Activated CD4-positive, alpha-beta T cell treated with anti-CD3 and anti-CD28 coated beads, Interleukin-10, Interleukin-2, amounts not matched to agents 100 ng/mL and 50 ng/mL, durations not matched to agents 16 hours and 8 hours (primary cell): Measurements from ENCODE around the gene ABCA13.

Experiments used
- DNase-seq: peaks from one replicate; pipeline ENCODE4 v3.0.0-alpha.2; 2020

ABCA13 gene

DNA sequence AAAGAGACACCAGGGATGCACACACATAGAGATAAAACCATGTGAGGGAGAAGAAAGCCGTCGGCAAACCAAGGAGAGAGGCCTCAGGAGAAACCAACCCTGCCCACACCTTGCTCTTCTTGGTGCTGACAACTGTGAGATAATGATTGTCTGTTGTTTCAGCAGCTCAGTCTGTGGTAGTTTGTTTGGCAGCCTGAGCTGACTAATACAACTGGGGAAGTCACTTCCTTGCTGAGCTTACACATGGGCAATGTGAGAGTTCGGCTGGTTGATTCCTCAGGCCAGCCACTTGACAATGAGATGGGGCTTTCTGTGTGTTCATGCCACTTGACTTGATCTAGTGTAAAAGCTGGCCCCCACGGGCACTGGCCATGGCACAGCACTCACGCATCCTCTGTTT, 271.8 kb downstream of the ABCA13 start:
- DNase-seq = no peak

GRCh38 chr7:48446721-48447120, 275.5 kb downstream of the ABCA13 start:
- DNase-seq = no peak

GRCh38 chr7:48452218-48452617, 281.0 kb downstream of the ABCA13 start:
- DNase-seq = no peak

DNA sequence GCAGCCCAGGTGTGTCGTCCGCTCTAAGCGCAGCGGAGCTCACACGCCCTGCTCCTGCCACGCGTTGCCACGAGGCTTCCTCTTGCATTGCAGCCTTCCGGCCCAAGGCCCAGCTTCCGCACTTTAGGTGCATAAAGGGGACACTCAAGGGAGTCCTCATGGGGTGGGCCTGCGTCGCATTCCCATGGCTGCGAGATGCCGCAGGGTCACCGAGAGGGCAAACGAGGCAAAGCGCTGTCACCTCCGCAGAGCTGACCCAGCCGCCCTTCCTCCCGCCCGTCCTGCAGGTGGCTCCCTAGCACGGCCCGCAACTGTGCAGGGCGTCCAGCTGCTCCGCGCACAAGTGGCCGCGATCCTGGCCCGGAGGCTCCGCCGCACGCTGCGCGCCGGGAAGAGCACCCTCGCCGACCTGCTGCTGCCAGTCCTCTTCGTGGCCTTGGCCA, 283.5 kb downstream of the ABCA13 start:
- DNase-seq = no peak

DNA sequence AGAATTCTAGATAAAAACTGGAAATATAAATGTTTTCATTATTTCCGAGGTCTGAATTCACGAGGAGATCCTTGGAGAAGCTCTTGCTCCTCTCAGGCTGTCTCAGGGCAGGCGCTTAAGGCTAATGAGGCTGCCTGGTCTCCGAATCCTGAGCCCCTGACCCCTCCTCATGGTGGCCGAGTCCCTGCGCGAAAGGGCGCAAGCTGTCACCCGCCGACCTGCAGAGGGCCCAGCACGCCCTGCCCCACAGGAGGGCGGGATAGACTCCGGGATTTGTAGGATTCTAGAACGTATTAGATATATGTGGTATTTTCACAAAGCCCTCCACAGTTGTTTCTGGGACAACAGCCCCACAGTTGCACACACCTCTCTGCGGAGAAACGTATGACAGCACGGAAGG, 284.1 kb downstream of the ABCA13 start:
- DNase-seq = no peak

- DNase-seq = no peak
Observed at GRCh38 chr7:48458701-48459524, 287.7 kb downstream of the ABCA13 start.

- no peak for DNase-seq
Observed at GRCh38 chr7:48466713-48467112, 295.5 kb downstream of the ABCA13 start.

DNA sequence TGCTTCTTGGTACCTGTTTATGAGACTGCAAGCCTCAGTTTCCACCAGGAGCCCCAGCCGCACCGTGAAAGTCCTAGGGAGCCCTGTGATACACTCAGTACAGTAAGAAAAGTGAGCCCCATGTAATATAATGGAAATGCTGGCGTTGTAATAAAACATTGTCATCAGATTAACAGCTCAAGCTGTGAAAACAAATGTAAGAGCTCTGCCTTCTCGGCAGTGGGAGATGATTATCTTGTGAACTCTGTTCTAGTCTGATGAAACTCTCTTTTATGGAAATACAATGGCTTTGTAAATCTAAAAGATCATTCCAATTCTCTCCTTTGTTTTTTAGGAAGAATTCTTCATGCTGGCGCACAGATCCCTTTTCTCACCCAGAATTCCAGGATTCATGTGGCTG, 299.9 kb downstream of the ABCA13 start:
- DNase-seq = no peak

DNA sequence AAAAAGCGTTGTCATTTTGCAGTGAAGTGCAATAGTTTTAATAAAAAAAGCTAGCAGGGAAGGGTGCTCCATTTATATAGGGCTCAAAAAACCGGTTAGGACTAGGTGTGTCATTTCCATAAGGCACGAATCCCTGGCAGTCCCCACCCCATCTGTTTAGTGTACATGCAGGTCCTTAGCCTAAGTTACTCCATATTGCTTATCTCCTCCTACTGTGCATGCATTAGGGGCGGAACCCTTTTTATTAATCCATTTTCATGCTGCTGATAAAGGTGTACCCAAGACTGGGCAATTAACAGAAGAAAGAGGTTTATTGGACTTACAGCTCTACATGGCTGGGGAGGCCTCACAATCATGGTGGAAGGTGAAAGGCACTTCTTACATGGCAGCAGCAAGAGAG, 301.4 kb downstream of the ABCA13 start:
- no peak for DNase-seq

GRCh38 chr7:48473205-48473865, 302.1 kb downstream of the ABCA13 start:
- no peak for DNase-seq

- no peak for DNase-seq
Observed at GRCh38 chr7:48481235-48481634, 310.0 kb downstream of the ABCA13 start.

- DNase-seq = no peak
Observed at GRCh38 chr7:48497521-48497920, 326.3 kb downstream of the ABCA13 start.

DNA sequence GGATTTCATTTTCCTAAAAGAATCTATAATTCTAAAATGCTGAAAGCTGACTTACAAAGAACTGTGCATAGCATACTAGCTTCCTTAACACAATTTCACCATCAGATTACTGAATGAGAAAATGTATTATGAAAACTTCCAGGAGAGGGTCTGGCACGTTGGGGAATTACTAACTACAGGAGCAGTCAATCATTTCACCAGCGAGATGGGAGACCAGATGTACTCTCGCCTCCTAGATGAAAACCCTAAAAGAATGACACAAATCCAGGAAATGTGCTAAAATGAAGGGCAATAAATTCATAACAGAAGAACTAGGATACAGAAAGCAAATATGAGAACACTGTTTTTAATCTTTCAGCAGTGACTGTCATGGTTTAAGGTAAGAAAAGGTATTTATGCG, 330.8 kb downstream of the ABCA13 start:
- no peak for DNase-seq

- DNase-seq = no peak
Observed at GRCh38 chr7:48505051-48505450, 333.8 kb downstream of the ABCA13 start.

GRCh38 chr7:48505466-48505865, 334.2 kb downstream of the ABCA13 start:
- DNase-seq = no peak

GRCh38 chr7:48506569-48506968, 335.3 kb downstream of the ABCA13 start:
- DNase-seq = no peak

DNA sequence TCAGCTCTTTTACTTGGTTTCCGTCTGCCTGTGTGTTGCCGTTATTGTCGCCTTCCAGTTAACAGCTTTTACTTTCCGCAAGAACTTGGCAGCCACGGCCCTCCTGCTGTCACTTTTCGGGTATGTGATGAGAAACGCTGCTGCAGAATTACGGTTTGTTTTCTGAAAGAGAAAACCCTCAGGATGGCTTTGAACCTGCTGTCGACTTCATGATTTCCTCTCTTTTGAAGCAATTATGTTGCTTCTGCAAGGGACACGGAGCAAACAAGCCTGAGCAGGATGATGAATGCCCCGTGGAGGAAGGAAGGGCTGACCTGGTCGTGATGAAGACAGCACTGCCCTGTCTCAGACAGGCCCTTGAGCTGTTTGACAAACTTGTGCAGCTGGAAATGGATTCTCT, 339.8 kb downstream of the ABCA13 start:
- DNase-seq = no peak

- DNase-seq = no peak
Observed at GRCh38 chr7:48512892-48513291, 341.6 kb downstream of the ABCA13 start.

DNA sequence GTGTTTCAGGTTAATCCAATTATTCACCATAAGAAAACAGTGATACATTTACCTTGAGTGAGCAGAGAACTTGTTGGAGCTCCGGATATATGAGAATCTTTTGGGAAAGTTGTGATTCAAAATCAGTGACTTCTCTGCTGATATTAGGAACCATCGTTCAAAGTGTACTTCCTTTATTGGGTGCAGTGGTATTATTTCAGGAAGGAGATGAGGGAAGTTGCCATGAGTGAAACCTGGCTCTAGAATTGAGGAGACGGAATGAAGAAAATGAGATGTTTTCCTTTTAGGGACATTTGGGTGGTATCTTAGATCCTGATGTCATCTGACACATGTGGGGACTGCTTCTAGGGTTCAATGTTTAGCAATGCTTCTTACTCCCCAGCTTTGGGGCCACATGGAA, 343.9 kb downstream of the ABCA13 start:
- no peak for DNase-seq

DNA sequence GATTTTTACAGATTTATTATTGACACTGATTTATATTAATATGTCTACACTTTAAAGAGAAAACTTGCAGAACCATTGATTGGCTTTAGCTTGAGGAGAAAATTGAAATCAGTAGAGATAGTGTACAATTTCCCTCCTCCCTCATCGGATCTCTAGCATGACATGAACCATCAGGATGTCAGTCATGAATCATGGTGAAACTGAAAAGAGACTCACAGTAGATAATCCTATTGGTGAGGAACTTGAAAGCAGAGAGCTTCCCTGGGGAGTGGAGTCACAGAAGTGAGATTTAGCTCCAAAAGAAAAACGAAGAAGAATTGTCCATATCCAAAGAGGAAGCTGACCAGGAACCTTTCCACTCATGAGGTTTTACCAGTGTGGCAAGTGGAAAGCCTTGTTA, 346.8 kb downstream of the ABCA13 start:
- DNase-seq = no peak

GRCh38 chr7:48522692-48523091, 351.4 kb downstream of the ABCA13 start:
- no peak for DNase-seq

GRCh38 chr7:48525736-48526732, 354.8 kb downstream of the ABCA13 start:
- DNase-seq = no peak

DNA sequence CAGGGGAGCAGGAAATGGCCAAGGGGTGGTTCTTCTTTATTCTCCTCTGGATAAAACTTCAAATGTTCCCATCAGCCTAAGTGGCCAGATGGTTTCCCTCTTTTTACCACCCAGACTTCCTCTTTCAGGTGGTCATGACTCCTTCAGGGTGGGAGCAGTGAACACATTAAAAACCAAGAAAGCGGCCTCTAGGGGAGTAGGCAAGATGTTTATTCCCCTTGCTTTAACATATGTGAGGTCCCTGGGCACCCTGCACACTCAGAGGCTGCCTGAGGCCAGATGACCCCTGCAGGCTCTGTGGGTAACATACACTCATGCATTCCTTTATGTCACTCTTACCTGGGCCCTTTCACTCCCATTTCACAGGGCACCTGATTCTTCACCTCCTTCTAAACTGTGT, 357.4 kb downstream of the ABCA13 start:
- DNase-seq = no peak
